ENCODE data around the gene AP3B1.

DNA sequence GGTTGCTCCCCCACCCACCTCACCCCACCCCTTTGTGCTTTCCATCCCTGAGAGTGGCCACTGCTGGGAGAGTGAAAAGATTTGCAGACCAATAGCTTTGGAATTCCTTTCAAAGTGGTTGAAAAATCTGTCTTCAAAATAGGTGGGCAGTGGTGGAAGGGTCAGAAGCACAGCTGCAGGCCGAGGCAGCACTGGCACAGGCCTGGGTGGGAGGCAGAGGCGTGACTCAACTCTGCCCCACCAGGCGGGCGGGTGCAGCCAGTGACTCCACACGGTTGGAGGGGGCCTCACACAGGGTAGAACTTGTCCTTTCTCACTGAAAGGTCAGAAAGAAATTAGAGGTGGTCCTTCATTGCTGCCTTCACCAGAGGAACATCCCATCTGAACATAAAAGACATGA lies 303.4 kb downstream of the AP3B1 start:
- TF ChIP-seq CTCF (IDR thresholded peaks at IDR 0.05; ENCODE audit: borderline replicate concordance, extremely low read depth, low read length, poor library complexity, severe bottlenecking) (peak; percentile 11), EZH2 (IDR thresholded peaks at IDR 0.05; ENCODE audit: borderline replicate concordance, low read depth, low read length, severe bottlenecking) (no peak)
